KOPT-K1 (cell line): ENCODE results near the gene ARHGEF2.

Source experiments
- H3K27ac ChIP-seq: fragments of 200-600 bp; sonication (generic); 2 replicates; pipeline ENCODE4 v1.5.1; 2016; ENCODE audit warnings: antibody characterized with exemption, mild to moderate bottlenecking, low read depth, low read length; ENCODE audit not compliant: poor library complexity, severe bottlenecking
- H3K36me3 ChIP-seq: fragments of 200-600 bp; sonication (generic); 2 replicates; pipeline ENCODE4 v1.5.1; 2017; ENCODE audit warnings: antibody characterized with exemption, mild to moderate bottlenecking, low read length, moderate library complexity; ENCODE audit not compliant: insufficient read depth
- H3K9me3 ChIP-seq: fragments of 200-600 bp; sonication (generic); 2 replicates; pipeline ENCODE4 v1.5.1; 2017; ENCODE audit warnings: antibody characterized with exemption, low read length, mild to moderate bottlenecking; ENCODE audit not compliant: insufficient read depth, poor library complexity, severe bottlenecking

The ARHGEF2 gene

DNA sequence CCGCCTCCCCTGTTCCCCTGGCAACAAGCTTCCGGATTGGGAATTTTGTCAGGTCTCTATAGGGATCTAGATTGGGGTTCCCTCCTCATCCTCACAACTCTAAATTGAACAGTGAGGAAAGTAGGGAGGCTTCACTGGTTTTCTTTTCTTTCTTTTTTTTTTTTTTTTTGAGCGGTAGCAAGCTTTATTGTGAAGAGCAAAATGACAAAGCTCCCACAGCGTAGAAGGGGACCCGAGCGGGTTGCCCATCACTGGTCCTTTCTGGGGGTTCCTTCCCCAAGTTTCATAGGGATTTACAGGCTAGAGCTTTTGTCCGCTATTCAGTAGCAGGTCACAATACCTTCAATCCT, 10.3 kb downstream of the ARHGEF2 start:
- Histone ChIP-seq H3K36me3 (peaks cover 89% of the 10 kb centered on the region), H3K27ac (no peak overlapping the region), H3K9me3 (no peaks in the 10 kb centered on the region)

DNA sequence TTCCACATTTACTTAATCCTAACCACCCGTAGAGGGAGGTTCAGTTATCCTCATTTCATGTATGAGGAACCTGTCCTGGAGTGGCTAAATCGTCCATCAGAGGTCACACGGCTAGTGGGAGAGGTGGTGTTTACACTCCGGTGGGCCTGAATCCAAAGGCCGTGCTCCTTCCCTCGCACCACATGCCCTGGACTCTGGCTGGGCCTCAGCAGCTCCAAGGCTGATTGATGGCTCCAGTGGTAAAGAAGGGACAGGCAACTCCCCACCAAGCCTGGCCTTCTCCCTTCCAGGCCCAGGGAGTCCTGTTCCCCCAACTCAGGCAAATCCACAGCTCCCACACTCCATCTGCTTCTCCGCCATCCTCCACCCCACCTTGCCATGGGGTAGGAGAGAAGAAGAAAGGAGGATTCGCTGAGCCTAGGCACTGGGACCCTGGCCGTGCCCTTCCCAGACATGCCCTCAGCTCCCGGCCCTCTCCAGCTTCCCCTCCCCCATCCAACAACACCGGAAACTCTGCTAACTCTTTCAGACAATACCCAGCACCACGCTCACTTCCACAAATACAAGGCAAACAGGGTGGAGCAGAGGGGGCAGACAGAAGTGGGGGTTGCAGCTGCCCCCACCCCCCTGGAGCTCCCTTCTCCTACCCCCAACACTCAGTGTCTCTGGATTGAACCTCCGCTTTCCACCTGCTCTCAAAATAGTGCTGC, 10.9 kb downstream of the ARHGEF2 start:
- Histone ChIP-seq H3K36me3 (peaks cover 89% of the 10 kb centered on the region), H3K27ac (peak overlapping the region; percentile 19), H3K9me3 (no peaks in the 10 kb centered on the region)

DNA sequence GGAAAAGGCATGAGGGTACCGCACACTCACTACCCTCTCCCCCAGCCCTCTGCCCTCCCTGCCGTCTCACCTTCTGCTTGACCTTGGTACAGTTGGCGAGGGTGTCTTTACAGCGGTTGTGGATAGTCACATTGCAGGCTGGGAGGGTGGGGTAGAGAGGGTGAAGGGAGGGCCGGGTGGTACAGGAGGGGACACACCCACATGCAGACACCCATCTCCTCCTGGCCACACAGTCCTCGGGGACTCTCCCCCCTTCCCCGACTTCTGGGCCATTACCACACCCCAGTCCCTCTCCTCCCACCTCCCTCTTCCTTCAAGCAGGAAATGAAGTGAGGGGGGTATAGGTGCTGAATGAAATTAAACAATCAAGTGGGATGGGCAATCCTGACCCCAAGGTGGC, 11.6 kb downstream of the ARHGEF2 start:
- peaks cover 91% of the 10 kb centered on the region for H3K36me3 ChIP-seq
- H3K27ac ChIP-seq, result no peak overlapping the region
- no peaks in the 10 kb centered on the region for H3K9me3 ChIP-seq

DNA sequence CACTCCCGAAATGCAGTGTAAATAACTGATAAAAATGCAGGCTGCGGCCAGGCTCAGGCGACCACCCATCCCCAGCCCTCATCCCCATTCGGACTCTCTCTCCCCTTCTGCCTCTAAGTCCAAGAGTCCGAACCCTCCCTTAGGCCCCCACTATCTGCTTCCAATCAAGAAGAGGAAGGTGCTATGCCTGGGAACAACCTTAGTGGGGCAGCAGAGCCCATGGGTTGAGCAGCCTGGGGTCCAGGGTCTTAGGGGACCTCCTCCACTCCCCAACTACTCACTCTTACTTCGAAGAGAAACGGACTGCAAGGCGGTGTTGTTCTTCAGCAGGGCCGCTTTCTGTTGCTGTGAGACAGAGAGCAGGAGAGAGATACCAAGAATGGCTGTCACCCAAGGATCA, 12.2 kb downstream of the ARHGEF2 start:
- H3K36me3 ChIP-seq, result peaks cover 97% of the 10 kb centered on the region
- H3K9me3 ChIP-seq, result no peaks in the 10 kb centered on the region
- H3K27ac ChIP-seq, result no peak overlapping the region

DNA sequence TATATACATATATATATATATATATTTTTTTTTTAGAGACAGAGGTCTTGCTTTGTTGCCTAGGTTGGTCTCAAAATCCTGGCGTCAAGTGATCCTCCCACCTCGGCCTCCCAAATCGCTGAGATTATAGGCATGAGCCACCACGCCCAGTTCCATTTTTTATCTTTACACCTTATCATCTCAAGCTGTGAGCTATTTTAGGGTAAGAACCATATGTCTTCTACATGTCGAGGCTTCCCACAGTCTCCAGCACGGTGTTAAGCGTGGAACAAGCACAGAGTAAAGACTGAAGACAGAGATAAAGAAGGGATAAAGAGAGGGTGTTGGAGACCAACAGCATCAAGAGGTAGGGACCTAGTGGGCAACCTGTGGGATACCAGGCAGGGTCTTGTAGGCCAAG, 14.2 kb downstream of the ARHGEF2 start:
- Histone ChIP-seq H3K36me3 (peaks cover 99% of the 10 kb centered on the region), H3K27ac (no peak overlapping the region), H3K9me3 (no peaks in the 10 kb centered on the region)

DNA sequence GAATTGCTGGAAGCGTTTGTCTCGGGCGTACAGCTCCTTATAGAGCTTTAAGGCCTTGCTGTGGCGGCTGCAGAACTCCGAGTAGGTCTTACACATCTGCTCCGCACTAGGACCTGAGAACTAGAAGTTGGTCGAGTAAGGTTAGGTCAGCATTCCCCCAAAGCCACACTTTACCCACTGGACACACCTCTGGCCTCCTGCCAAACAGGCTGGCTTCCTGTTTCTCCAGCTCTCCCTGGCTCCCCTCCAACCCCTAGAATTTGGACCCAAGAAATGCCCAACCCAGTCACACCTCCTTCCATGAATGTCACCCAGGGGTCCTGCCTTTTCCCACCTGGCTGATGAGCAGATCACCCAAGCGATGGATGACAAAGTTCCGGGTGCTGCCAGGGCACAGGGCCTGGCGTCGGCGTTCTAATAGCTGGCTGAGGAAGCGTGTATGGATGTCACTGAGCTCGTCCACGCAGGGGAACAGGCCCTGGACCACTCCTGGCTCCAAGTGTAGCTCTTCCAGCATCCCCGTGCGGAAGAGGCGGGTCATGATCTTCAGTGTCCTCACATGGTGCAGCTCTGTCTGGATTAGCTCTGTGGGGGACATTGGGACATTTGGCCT, 15.6 kb downstream of the ARHGEF2 start:
- no peaks in the 10 kb centered on the region for H3K9me3 ChIP-seq
- no peak overlapping the region for H3K27ac ChIP-seq
- H3K36me3 ChIP-seq, result peaks cover 99% of the 10 kb centered on the region

DNA sequence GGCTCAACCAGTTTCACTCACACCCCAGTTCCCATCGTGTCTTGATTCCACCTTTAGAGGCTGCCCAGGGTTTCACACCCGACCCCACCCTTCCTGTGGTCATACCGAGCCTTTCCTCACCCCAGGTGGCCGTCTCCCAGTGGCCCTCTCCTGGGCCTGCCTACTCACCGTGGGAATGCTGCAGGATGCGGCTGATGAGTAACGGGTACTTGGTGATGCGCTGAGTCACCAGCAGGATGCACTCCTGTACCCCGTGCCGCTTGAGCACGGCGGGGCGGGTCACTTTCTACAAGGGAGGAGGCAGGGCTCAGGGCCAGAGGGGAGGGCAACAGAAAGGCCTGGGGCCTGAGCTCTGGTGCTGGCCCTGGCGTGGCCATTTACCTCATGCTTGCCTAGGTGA, 16.4 kb downstream of the ARHGEF2 start:
- Histone ChIP-seq H3K9me3 (no peaks in the 10 kb centered on the region), H3K27ac (no peak overlapping the region), H3K36me3 (peaks cover 99% of the 10 kb centered on the region)

DNA sequence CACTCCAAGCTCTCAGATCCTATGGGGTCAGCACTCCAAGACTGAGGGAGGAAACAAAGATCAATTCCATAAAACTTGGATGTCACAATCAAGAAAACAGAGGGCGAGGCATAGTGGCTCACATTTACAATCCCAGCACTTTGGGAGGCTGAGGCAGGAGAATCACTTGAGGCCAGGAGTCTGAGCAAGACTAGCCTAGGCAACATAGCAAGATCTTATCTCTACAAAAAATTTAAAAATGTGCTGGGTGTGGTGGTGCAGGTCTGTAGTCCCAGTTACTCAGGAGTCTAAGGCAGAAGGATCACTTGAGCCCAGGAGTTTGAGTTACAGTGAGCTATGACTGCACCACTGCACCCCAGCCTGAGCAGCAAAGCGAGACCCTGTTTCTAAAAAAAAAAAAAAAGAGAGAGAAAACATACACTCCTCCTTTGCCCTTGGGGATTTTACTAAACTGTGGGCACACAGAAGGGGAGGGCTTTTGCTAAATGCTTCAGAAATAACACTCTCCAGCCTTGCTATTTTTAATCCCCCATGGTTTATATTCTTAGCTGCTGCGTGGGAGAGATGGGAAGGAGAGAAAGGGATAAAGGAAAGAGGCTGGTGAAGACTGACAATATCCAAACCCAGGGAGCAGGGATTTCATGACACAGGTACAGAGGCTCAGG, 18.1 kb downstream of the ARHGEF2 start:
- no peaks in the 10 kb centered on the region for H3K9me3 ChIP-seq
- H3K36me3 ChIP-seq, result peaks cover 99% of the 10 kb centered on the region
- no peak overlapping the region for H3K27ac ChIP-seq

DNA sequence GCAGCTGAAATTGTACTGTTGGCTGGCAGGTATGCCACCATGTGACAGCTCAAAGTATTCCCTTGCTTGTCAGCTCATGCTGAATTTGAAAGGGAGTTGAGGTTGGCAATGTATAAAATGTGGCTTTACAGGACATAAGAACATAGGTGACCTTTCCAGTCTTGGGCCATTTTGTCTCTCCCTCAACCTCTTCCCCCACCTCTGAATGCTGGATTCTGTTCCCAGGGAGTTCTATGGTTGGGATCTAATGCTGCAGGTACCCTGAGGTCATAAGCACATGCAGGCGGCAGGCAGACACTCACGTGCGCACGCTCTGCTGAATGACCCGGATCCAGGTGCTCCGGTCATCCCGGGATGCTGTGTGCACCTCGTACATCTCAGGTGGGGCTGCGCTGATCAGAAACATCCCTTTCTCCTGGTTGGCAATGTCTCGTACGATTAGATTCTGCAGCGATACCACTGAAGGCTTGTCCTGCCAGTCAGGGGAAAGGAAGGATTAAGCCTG, 20.9 kb downstream of the ARHGEF2 start:
- H3K9me3 ChIP-seq, result no peaks in the 10 kb centered on the region
- peaks cover 100% of the 10 kb centered on the region for H3K36me3 ChIP-seq
- no peak overlapping the region for H3K27ac ChIP-seq

DNA sequence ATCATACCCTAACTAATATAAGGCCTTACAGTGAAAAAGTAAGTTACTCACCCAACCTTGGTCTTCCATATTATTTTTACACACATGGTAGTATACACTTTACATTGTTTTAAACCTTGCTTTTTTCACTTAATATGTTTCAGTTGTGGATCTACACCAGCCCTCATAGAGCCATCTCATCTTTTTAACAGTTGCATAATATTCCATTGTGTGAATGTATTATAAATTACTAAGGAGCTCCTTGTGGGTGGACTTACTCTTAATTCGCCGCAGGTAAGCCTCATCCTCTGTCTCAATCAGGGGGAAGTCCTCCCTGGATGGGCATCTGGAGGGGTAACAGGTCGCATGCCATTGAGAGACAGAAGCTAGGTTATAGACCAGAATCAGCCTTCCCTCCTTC, 23.7 kb downstream of the ARHGEF2 start:
- peaks cover 100% of the 10 kb centered on the region for H3K36me3 ChIP-seq
- no peaks in the 10 kb centered on the region for H3K9me3 ChIP-seq
- no peak overlapping the region for H3K27ac ChIP-seq

DNA sequence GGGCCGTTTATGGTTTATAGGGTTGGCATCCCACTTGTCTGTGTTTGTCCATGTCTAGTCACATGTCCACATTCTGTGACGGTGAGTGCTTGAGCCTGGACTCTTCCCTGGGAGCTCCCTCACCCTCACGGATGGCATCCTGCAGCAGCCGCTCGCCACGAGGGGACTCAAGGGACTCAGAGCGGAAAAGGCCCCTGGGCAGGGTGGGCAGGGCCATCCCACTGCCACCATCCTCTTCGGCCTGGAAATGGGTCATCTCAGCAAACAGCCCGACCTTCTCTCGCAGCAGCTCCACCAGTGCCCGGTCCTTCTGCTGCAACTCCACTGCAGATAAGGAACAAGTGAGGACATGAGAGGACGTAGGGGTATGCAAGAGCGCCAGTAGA, 25.8 kb downstream of the ARHGEF2 start:
- no peak overlapping the region for H3K27ac ChIP-seq
- no peaks in the 10 kb centered on the region for H3K9me3 ChIP-seq
- peaks cover 98% of the 10 kb centered on the region for H3K36me3 ChIP-seq

DNA sequence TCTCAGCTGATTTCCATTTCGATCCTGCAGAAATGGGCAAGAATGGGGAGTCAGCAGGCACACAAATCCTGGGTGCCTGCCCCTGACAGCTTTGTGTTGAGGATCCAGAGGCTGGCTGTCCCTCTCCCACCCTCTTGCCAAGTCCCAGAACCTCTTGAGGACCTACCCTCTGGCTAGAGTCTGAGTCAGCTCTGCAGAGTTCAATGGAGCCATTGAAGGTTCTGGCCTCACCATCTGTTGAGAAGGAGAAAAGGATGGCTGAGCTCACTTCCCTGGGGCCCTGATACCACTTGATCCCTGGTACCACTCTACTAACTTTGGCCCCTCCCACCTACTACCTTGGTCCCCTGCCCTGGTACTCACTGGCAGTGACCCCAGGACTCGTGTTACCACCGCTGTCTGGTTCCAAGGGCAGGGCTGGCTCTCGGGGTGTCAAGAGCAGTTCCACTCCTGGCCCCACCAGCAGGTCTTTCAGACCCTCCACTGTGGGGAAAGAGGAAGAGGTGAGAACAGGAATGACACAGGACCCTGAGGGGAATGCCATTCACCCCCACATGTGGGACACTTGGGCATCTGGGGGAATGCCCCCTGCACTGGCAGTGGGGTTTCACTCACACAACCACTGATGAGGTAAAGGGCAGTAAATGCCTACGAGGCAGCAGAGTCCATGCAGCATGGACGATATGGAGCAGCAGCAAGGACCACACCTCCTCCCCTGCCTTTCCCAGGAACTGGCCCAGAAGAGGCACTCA, 26.4 kb downstream of the ARHGEF2 start:
- Histone ChIP-seq H3K9me3 (no peaks in the 10 kb centered on the region), H3K27ac (no peak overlapping the region), H3K36me3 (peaks cover 98% of the 10 kb centered on the region)

DNA sequence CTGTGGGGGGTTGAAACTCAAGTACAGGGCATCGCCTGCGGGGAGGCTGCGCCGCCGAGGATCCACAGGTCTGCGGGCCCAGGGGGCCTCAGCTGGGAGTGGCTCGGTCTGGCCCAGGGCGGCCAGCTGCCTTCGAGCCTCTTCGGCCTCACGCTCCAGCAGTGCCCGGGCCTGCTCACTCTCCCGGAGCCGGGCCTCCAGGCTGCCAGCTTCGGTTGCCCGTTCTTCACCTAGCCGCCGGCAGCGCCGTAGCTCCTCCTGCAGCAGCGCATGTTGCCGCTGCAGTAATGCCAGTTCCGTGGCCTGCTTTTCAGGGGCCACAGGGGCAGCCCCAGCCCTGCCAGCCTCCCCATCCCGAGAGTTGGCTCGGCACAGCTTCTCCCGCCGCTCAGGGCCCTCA, 27.5 kb downstream of the ARHGEF2 start:
- H3K36me3 ChIP-seq, result peaks cover 98% of the 10 kb centered on the region
- no peaks in the 10 kb centered on the region for H3K9me3 ChIP-seq
- no peak overlapping the region for H3K27ac ChIP-seq

DNA sequence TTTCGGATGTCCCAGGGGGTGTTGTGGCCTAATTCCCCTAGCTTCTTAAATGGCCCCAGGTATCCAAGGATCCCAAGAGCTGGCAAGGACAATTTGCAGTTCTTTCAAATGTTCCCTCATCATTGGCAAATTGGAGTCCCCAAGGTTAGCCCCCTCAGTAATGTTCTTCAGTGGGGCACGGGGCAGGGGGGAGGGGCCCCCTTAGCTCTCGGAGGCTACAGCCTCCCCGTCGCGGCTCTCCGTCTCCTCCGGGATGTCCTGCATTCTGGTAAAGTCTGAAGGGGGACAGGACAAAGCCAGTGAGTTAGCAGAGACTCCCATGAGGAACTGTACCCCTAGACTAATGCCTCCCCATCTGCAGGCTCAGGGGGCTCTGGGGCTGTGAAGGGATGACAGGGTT, 30.6 kb downstream of the ARHGEF2 start:
- H3K9me3 ChIP-seq, result no peaks in the 10 kb centered on the region
- H3K27ac ChIP-seq, result no peak overlapping the region
- H3K36me3 ChIP-seq, result peaks cover 78% of the 10 kb centered on the region

DNA sequence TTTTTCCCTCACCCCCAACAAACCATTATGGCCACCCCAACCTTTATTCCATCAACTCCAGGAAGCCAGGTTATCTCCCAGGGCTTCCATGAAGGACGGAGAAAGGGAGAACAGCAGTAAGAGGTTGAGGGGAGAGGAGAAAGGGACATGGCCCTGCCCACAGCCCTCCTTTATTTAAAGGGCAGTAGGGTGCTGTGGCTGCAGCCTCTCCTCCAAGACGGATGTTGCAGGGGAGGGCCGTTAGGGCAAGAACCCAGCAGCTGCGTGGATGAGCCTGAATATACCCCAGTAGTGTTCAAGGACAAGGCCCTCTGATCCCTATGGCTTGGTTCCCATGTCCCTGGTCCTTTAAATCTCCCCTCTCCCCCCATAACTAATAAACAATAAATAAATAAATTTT, 31.1 kb downstream of the ARHGEF2 start:
- no peaks in the 10 kb centered on the region for H3K9me3 ChIP-seq
- peaks cover 73% of the 10 kb centered on the region for H3K36me3 ChIP-seq
- H3K27ac ChIP-seq, result peak overlapping the region; percentile 73
